Trophoblast cell (in vitro differentiated cells and primary cell): ENCODE measurements around the gene TMEM87B. TPM values are rescaled to one million over a fixed set of nuclear protein-coding genes. Genes with fewer than 3 reads are reported as not detected.

Experiments used
- DNase-seq, 2 donors: peaks; one replicate each; pipeline ENCODE4 v3.0.0-alpha.2; 2016
- H2AFZ ChIP-seq: 2 replicates; pipeline ENCODE4 v1.6.1; 2013; ENCODE audit warnings: low read length, moderate library complexity, mild to moderate bottlenecking; ENCODE audit not compliant: insufficient read depth, poor library complexity
- H2AK5ac ChIP-seq: 2 replicates; pipeline ENCODE4 v1.6.1; 2013; ENCODE audit warnings: mild to moderate bottlenecking, low read length
- H2BK120ac ChIP-seq: 2 replicates; pipeline ENCODE4 v1.6.1; 2013; ENCODE audit warnings: low read length, mild to moderate bottlenecking, moderate library complexity; ENCODE audit not compliant: insufficient read depth, poor library complexity
- H2BK12ac ChIP-seq: 2 replicates; pipeline ENCODE4 v1.6.1; 2013; ENCODE audit warnings: mild to moderate bottlenecking, low read length, moderate library complexity
- H2BK5ac ChIP-seq: 2 replicates; pipeline ENCODE4 v1.6.1; 2013; ENCODE audit warnings: low read length, low read depth, moderate library complexity, mild to moderate bottlenecking; ENCODE audit not compliant: poor library complexity
- H3K14ac ChIP-seq: 2 replicates; pipeline ENCODE4 v1.6.1; 2013; ENCODE audit warnings: mild to moderate bottlenecking, low read length
- H3K18ac ChIP-seq: 2 replicates; pipeline ENCODE4 v1.6.1; 2013; ENCODE audit warnings: mild to moderate bottlenecking, low read length
- H3K23ac ChIP-seq: 2 replicates; pipeline ENCODE4 v1.6.1; 2013; ENCODE audit warnings: low read length
- H3K27ac ChIP-seq: 2 replicates; pipeline ENCODE4 v1.5.1; 2013; ENCODE audit warnings: low read depth, mild to moderate bottlenecking, inconsistent platforms, low read length, moderate library complexity
- H3K27me3 ChIP-seq: 2 replicates; pipeline ENCODE4 v1.6.1; 2013; ENCODE audit warnings: inconsistent platforms, mild to moderate bottlenecking, low read length, moderate library complexity; ENCODE audit not compliant: insufficient read depth
- H3K36me3 ChIP-seq, 2 experiments: 1 replicate in 1 of 2; 2 replicates in 1 of 2; pipeline ENCODE4 v1.6.1; 2013; ENCODE audit warnings: low read length in 2 of 2, mild to moderate bottlenecking in 2 of 2, moderate library complexity in 1 of 2; ENCODE audit not compliant: insufficient read depth in 2 of 2, control insufficient read depth in 1 of 2
- H3K4ac ChIP-seq: 2 replicates; pipeline ENCODE4 v1.6.1; 2013; ENCODE audit warnings: low read depth, mild to moderate bottlenecking, low read length, moderate library complexity
- H3K4me1 ChIP-seq, 2 experiments: 1 replicate in 1 of 2; 2 replicates in 1 of 2; pipeline ENCODE4 v1.6.1; 2013; ENCODE audit warnings: low read length in 2 of 2, mild to moderate bottlenecking in 2 of 2, moderate library complexity in 1 of 2; ENCODE audit not compliant: insufficient read depth in 2 of 2, control insufficient read depth in 1 of 2
- H3K4me2 ChIP-seq: 2 replicates; pipeline ENCODE4 v1.6.1; 2013; ENCODE audit warnings: inconsistent platforms, mild to moderate bottlenecking, low read length, moderate library complexity
- H3K4me3 ChIP-seq: 2 replicates; pipeline ENCODE4 v1.5.1; 2013; ENCODE audit warnings: mild to moderate bottlenecking, low read depth, low read length, inconsistent platforms
- H3K79me1 ChIP-seq: one replicate; pipeline ENCODE4 v1.6.1; 2013; ENCODE audit warnings: low read length
- H3K79me2 ChIP-seq: 2 replicates; pipeline ENCODE4 v1.6.1; 2013; ENCODE audit warnings: low read length, mild to moderate bottlenecking; ENCODE audit not compliant: control insufficient read depth, insufficient read depth, poor library complexity
- H3K9ac ChIP-seq: 2 replicates; pipeline ENCODE4 v1.6.1; 2013; ENCODE audit warnings: mild to moderate bottlenecking, low read length
- H3K9me3 ChIP-seq: 2 replicates; pipeline ENCODE4 v1.6.1; 2013; ENCODE audit warnings: low read depth, mild to moderate bottlenecking, control low read depth, inconsistent platforms, low read length; ENCODE audit not compliant: insufficient read depth
- H4K12ac ChIP-seq: 2 replicates; pipeline ENCODE4 v1.6.1; 2013; ENCODE audit warnings: low read depth, mild to moderate bottlenecking, low read length, moderate library complexity
- H4K8ac ChIP-seq: 2 replicates; pipeline ENCODE4 v1.6.1; 2013; ENCODE audit warnings: low read depth, mild to moderate bottlenecking, low read length, moderate library complexity
- H4K91ac ChIP-seq: one replicate; pipeline ENCODE4 v1.6.1; 2013; ENCODE audit warnings: low read depth, mild to moderate bottlenecking, low read length, moderate library complexity
- WGBS: extraction: QIAGEN DNeasy Blood & Tissue Kit; methylation state at CpG from one replicate; pipeline ENCODE4 v1.1.7; 2013; ENCODE audit warnings: missing lambda C conversion rate; ENCODE audit not compliant: insufficient read length, insufficient coverage; ENCODE audit errors: extremely low coverage; 5-methylcytosine and 5-hydroxymethylcytosine counted together
- polyA plus RNA-seq: library from polyadenylated mRNA; stranded (reverse); fragments of 200-250 nt; gene quantifications from 2 replicates; pipeline ENCODE4 v1.2.3, GENCODE V29; 2013

The TMEM87B gene
- polyA plus RNA-seq = 21.6 and 21.7 TPM in 2 replicates

- Histone ChIP-seq H2BK12ac (peak within 1 kb of the TSS; percentile 76), H3K14ac (peak within 1 kb of the TSS; percentile 98), H3K4me2 (peak within 1 kb of the TSS; percentile 93), H3K36me3 (peaks cover 0 to 3% of the 10 kb centered on the region in 2 experiments), H2BK5ac (peak within 1 kb of the TSS; percentile 93), H2AK5ac (peak within 1 kb of the TSS; percentile 95), H4K8ac (peak within 1 kb of the TSS; percentile 94), H3K4me3 (peak within 1 kb of the TSS; percentile 91), H4K12ac (peak within 1 kb of the TSS; percentile 98), H3K4me1 (peaks cover 3 to 9% of the 10 kb centered on the region in 2 experiments), H3K18ac (peak within 1 kb of the TSS; percentile 97), H3K79me1 (peaks cover 12% of the 10 kb centered on the region), H3K9ac (peak within 1 kb of the TSS; percentile 83), H2BK120ac (peak within 1 kb of the TSS; percentile 97), H4K91ac (peak within 1 kb of the TSS; percentile 98), H3K79me2 (peaks cover 10% of the 10 kb centered on the region), H3K27ac (peak within 1 kb of the TSS; percentile 95), H3K9me3 (no peaks in the 10 kb centered on the region), H3K4ac (peak within 1 kb of the TSS; percentile 95), H3K23ac (no peak within 1 kb of the TSS), H2AFZ (peak within 1 kb of the TSS; percentile 95), H3K27me3 (no peaks in the 10 kb centered on the region)
- WGBS = no CpG with 5 or more reads among the region's 90 CpGs
- peak; percentile 94 to 97 for DNase-seq
Measured at GRCh38 chr2:112054847-112055729, at the start of gene TMEM87B. Gene TMEM87B, plus strand, starts transcription at chr2:112055269. Its CDS starts 323 bp downstream, at chr2:112055592.

- Histone ChIP-seq H3K23ac (no peak overlapping the region), H3K79me1 (no peaks in the 10 kb centered on the region), H4K8ac (no peak overlapping the region), H2AFZ (no peak overlapping the region), H3K79me2 (no peaks in the 10 kb centered on the region), H3K18ac (no peak overlapping the region), H3K4me2 (no peak overlapping the region), H3K4me1 (peaks cover 0 to 2% of the 10 kb centered on the region in 2 experiments), H3K9ac (no peak overlapping the region), H3K27me3 (no peaks in the 10 kb centered on the region), H3K9me3 (no peaks in the 10 kb centered on the region), H3K4me3 (no peak overlapping the region), H2BK12ac (no peak overlapping the region), H3K14ac (no peak overlapping the region), H4K12ac (no peak overlapping the region), H2BK5ac (no peak overlapping the region), H3K36me3 (peaks cover 5% of the 10 kb centered on the region in 2 experiments), H2BK120ac (no peak overlapping the region), H4K91ac (no peak overlapping the region), H2AK5ac (no peak overlapping the region), H3K4ac (no peak overlapping the region), H3K27ac (no peak overlapping the region)
- no CpG with 5 or more reads among the region's 5 CpGs for WGBS
- no peak for DNase-seq
Measured at GRCh38 chr2:112005406-112006075, 49.5 kb upstream of the TMEM87B start.

- H3K14ac ChIP-seq = no peak overlapping the region
- WGBS = no CpG with 5 or more reads among the region's 4 CpGs
- no peak overlapping the region for H2BK12ac ChIP-seq
- H3K36me3 ChIP-seq = peaks cover 7 to 10% of the 10 kb centered on the region in 2 experiments
- H3K79me1 ChIP-seq = no peaks in the 10 kb centered on the region
- no peak overlapping the region for H2AFZ ChIP-seq
- H3K4ac ChIP-seq = no peak overlapping the region
- H3K23ac ChIP-seq = no peak overlapping the region
- H3K79me2 ChIP-seq = no peaks in the 10 kb centered on the region
- H3K27ac ChIP-seq = no peak overlapping the region
- H3K27me3 ChIP-seq = no peaks in the 10 kb centered on the region
- no peak overlapping the region for H2BK5ac ChIP-seq
- no peaks in the 10 kb centered on the region for H3K9me3 ChIP-seq
- no peak overlapping the region for H4K91ac ChIP-seq
- no peak overlapping the region for H4K8ac ChIP-seq
- no peak overlapping the region for H3K9ac ChIP-seq
- H3K4me1 ChIP-seq = peaks cover 0 to 2% of the 10 kb centered on the region in 2 experiments
- no peak overlapping the region for H2AK5ac ChIP-seq
- peak in 1 of 2 donors; percentile 28 for DNase-seq
- H3K18ac ChIP-seq = no peak overlapping the region
- H3K4me3 ChIP-seq = no peak overlapping the region
- H2BK120ac ChIP-seq = no peak overlapping the region
- H3K4me2 ChIP-seq = no peak overlapping the region
- no peak overlapping the region for H4K12ac ChIP-seq
Measured at GRCh38 chr2:112006076-112006410, 49.0 kb upstream of the TMEM87B start.

- Histone ChIP-seq H3K27ac (no peak overlapping the region), H3K14ac (no peak overlapping the region), H3K23ac (no peak overlapping the region), H3K9ac (no peak overlapping the region), H3K18ac (no peak overlapping the region), H4K12ac (no peak overlapping the region), H2BK5ac (no peak overlapping the region), H3K4me3 (no peak overlapping the region), H4K91ac (no peak overlapping the region), H3K9me3 (no peaks in the 10 kb centered on the region), H2BK12ac (no peak overlapping the region), H3K79me2 (no peaks in the 10 kb centered on the region), H3K4ac (no peak overlapping the region), H3K4me2 (no peak overlapping the region), H2AK5ac (no peak overlapping the region), H3K27me3 (no peaks in the 10 kb centered on the region), H2BK120ac (no peak overlapping the region), H4K8ac (no peak overlapping the region), H3K79me1 (no peaks in the 10 kb centered on the region), H3K4me1 (peaks cover 0 to 2% of the 10 kb centered on the region in 2 experiments), H2AFZ (no peak overlapping the region), H3K36me3 (peaks cover 8 to 13% of the 10 kb centered on the region in 2 experiments)
- DNase-seq = no peak
- no CpG with 5 or more reads among the region's 2 CpGs for WGBS
Measured at GRCh38 chr2:112007493-112007892, 47.6 kb upstream of the TMEM87B start.
